Activated naive CD4-positive, alpha-beta T cell treated with anti-CD3 and anti-CD28 coated beads, Interleukin-2, amount 10 ng/mL, durations not matched to agents 7 days and 5 days (primary cell): ENCODE data around the gene TMPRSS13.

Experiments
- CTCF ChIA-PET: fragments of 350-600 bp; sonication (Branson Sonifier 250); formaldehyde crosslinking; loops from one replicate; lab custom pipeline; 2021; ENCODE audit warnings: antibody characterized with exemption; lab: Charles Lee
- DNase-seq: peaks from one replicate; pipeline ENCODE4 v3.0.0-alpha.2; 2020
- H3K27ac Mint-ChIP-seq: one replicate; pipeline ENCODE4 v1.8.0; 2021; ENCODE audit warnings: mild to moderate bottlenecking, moderate library complexity, mixed read lengths
- H3K27me3 Mint-ChIP-seq: one replicate; pipeline ENCODE4 v1.8.0; 2021; ENCODE audit warnings: mild to moderate bottlenecking, mixed read lengths
- H3K36me3 Mint-ChIP-seq: one replicate; pipeline ENCODE4 v1.8.0; 2021; ENCODE audit warnings: mixed read lengths
- H3K4me1 Mint-ChIP-seq: one replicate; pipeline ENCODE4 v1.8.0; 2021; ENCODE audit warnings: mixed read lengths
- H3K4me3 Mint-ChIP-seq: one replicate; pipeline ENCODE4 v1.8.0; 2021; ENCODE audit warnings: mild to moderate bottlenecking, moderate library complexity, mixed read lengths
- H3K9me3 Mint-ChIP-seq: one replicate; pipeline ENCODE4 v1.8.0; 2021; ENCODE audit warnings: mixed read lengths

Gene TMPRSS13

GRCh38 chr11:117879516-117880480 lies 49.4 kb downstream of the TMPRSS13 start:
- Mint-ChIP-seq H3K27me3 (peaks cover 92% of the 10 kb centered on the region), H3K4me1 (peaks cover 18% of the 10 kb centered on the region), H3K36me3 (no peaks in the 10 kb centered on the region), H3K27ac (no peak overlapping the region), H3K9me3 (no peaks in the 10 kb centered on the region), H3K4me3 (no peak overlapping the region)
- CTCF ChIA-PET = interaction anchor here (0.7 kb wide), 1 partner anchor 106 kb away, joined by 3 read pairs; no protein-coding TSS in a partner anchor
- no peak for DNase-seq

- no peak overlapping the region for H3K4me3 Mint-ChIP-seq
- H3K9me3 Mint-ChIP-seq = no peaks in the 10 kb centered on the region
- peaks cover 23% of the 10 kb centered on the region for H3K4me1 Mint-ChIP-seq
- H3K27ac Mint-ChIP-seq = no peak overlapping the region
- no peaks in the 10 kb centered on the region for H3K36me3 Mint-ChIP-seq
- no peak for DNase-seq
- CTCF ChIA-PET = no interaction called here
- H3K27me3 Mint-ChIP-seq = peaks cover 92% of the 10 kb centered on the region
Measured at GRCh38 chr11:117878939-117879475, 50.2 kb downstream of the TMPRSS13 start.

- CTCF ChIA-PET = no interaction called here
- Mint-ChIP-seq H3K36me3 (no peaks in the 10 kb centered on the region), H3K4me1 (peaks cover 28% of the 10 kb centered on the region), H3K9me3 (no peaks in the 10 kb centered on the region), H3K27ac (no peak overlapping the region), H3K27me3 (peaks cover 92% of the 10 kb centered on the region), H3K4me3 (no peak overlapping the region)
- DNase-seq = no peak
Measured at GRCh38 chr11:117878314-117878938, 50.8 kb downstream of the TMPRSS13 start.

DNA sequence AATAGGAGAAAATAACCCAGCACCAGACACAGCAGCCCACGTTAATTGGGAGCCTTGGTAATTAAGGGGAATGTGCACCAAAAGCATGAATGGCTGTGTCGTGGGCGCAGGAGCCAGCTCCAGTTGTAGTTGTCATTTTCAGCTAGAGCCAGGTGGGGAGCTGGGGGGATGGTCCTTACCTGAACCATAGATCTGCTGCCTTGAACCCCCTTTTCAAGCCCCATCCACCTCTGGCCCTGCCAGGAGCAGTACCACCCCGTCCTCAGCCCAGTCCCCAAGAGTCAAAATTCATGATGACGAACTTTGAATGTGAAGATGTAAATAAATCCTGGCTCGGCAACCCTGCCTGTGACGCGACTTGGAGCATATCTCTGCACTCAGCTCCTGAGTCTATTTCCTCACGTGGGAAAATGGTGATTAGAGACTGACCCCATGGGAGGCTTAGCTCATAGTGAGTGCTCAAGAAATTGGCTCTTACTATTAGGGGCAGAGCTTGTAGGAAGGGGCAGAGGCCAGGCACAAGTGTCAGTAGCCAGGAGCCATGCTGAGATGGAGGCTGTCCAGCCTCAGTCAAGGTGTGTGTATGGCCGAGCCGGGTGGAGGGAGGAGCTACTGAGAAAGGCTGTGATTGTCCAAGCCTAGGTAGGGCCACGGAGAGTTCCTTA lies 52.0 kb downstream of the TMPRSS13 start:
- Mint-ChIP-seq H3K27me3 (peaks cover 99% of the 10 kb centered on the region), H3K4me3 (no peak overlapping the region), H3K36me3 (no peaks in the 10 kb centered on the region), H3K4me1 (peaks cover 34% of the 10 kb centered on the region), H3K9me3 (no peaks in the 10 kb centered on the region), H3K27ac (no peak overlapping the region)
- CTCF ChIA-PET = interaction anchor here (1.5 kb wide), 2 partner anchors 54 to 70 kb away, joined by 3 to 4 read pairs; no protein-coding TSS in a partner anchor
- no peak for DNase-seq

DNA sequence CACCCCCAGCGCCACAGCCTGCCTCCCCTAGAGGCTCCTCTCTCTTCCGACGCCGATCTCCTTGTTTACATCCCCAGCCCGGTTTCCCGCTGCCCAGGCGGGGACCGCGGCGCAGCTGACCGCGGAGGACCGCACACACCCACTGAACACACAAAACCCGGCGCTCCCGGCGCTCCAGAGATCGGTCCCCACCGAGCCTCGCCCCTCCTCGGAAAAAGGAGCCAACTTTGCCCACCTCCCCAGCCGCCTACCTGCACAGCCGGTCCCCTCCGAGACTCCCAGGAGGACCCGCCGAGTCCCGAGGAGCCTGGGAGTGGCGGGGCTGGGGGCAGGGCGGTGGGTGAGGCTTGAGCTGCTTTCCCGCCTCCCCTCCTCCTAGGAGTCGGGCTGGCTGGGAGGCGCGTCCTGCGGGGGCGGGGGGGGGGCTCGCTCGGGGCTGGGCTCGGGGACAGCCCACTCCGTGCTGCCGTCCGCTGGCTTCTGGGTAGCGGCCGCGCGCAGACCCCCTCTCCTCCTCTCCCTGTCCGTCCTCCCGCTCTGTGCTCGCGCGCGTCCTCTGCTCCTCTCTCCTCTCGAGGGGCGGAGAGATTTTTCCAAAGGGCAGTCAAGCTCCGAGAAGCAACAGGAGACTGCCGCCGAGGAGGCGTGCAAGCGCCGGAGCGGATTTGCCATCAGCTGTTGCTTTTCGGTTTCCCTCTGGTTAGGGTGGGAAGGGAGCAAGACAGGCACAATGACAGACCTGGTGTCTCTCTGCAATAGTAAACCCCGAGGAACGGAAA lies 52.7 kb downstream of the TMPRSS13 start, which contains the start of gene FXYD6:
Gene FXYD6, minus strand, starts transcription at position 318 of the 779 bp plus-strand sequence. CDS start 33,882 bp downstream, outside the sequence.
- Mint-ChIP-seq H3K9me3 (no peaks in the 10 kb centered on the region), H3K27me3 (peaks cover 98% of the 10 kb centered on the region), H3K4me3 (peak within 1 kb of the TSS; percentile 51), H3K36me3 (no peaks in the 10 kb centered on the region), H3K4me1 (peaks cover 34% of the 10 kb centered on the region), H3K27ac (no peak within 1 kb of the TSS)
- CTCF ChIA-PET = interaction anchor here (0.9 to 1.5 kb wide), 3 partner anchors 53 to 177 kb away, joined by 3 to 4 read pairs (median 3); no protein-coding TSS in a partner anchor
- DNase-seq = no peak

DNA sequence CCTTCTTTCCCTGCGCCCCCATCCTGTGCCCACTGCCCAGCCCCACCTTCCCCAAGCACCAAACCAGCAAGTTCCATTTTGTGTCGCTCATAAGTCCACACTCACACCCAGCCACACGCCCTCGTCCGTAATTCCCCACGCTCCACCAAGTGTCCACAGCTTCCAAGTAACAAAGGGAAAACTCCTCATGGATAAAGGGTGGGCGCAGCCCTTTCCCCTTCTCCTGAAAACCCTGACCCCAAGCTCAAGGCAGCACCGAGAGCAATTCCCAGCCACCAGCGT lies 53.2 kb downstream of the TMPRSS13 start:
- Mint-ChIP-seq H3K27ac (no peak overlapping the region), H3K27me3 (peaks cover 93% of the 10 kb centered on the region), H3K4me3 (peak overlapping the region; percentile 51), H3K4me1 (peaks cover 34% of the 10 kb centered on the region), H3K36me3 (no peaks in the 10 kb centered on the region), H3K9me3 (no peaks in the 10 kb centered on the region)
- CTCF ChIA-PET = interaction anchor here (0.7 to 1.5 kb wide), 3 partner anchors 71 to 215 kb away, joined by 3 to 4 read pairs (median 3); no protein-coding TSS in a partner anchor
- DNase-seq = no peak

DNA sequence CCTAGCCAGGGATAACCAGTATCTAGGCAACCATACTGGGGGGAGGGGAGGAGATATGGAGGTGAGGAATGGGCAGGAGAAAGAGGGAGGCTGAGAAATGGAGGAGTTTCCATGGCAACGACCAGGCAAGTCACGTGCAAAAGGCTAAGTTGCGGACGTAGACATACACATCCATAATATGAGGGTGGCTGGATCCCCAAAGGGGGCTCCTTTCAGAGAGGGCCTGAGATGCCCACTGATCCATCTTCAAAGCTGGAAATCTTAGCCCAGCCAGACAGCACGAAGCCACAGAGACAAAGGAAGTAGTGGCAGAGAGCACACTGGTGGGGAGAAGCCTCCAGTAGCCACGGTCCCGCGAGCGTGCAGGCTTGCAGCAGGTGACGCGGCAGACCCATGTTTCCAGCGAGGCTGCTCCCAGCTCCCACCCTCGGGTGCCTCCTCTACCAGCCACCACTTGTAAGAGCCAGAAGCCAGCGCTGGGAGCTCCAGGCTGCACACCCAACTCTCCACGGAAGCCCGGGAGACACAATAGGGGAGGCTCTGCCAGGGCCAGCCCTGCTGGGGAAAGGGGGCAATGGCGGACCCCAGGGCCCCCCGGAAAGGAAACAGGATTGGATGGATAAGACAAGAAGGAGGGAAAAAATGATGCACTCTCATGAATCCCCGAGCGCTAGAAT lies 53.7 kb downstream of the TMPRSS13 start:
- no peaks in the 10 kb centered on the region for H3K36me3 Mint-ChIP-seq
- H3K9me3 Mint-ChIP-seq = no peaks in the 10 kb centered on the region
- peaks cover 34% of the 10 kb centered on the region for H3K4me1 Mint-ChIP-seq
- peak; percentile 48 for DNase-seq
- peaks cover 89% of the 10 kb centered on the region for H3K27me3 Mint-ChIP-seq
- CTCF ChIA-PET = interaction anchor here (0.7 to 0.9 kb wide), 2 partner anchors 178 to 215 kb away, joined by 3 read pairs; no protein-coding TSS in a partner anchor
- no peak overlapping the region for H3K27ac Mint-ChIP-seq
- peak overlapping the region; percentile 51 for H3K4me3 Mint-ChIP-seq

- no peak for DNase-seq
- Mint-ChIP-seq H3K36me3 (no peaks in the 10 kb centered on the region), H3K4me1 (peaks cover 34% of the 10 kb centered on the region), H3K4me3 (no peak overlapping the region), H3K27me3 (peaks cover 85% of the 10 kb centered on the region), H3K27ac (no peak overlapping the region), H3K9me3 (no peaks in the 10 kb centered on the region)
- CTCF ChIA-PET = no interaction called here
Measured at GRCh38 chr11:117874910-117875381, 54.3 kb downstream of the TMPRSS13 start.

DNA sequence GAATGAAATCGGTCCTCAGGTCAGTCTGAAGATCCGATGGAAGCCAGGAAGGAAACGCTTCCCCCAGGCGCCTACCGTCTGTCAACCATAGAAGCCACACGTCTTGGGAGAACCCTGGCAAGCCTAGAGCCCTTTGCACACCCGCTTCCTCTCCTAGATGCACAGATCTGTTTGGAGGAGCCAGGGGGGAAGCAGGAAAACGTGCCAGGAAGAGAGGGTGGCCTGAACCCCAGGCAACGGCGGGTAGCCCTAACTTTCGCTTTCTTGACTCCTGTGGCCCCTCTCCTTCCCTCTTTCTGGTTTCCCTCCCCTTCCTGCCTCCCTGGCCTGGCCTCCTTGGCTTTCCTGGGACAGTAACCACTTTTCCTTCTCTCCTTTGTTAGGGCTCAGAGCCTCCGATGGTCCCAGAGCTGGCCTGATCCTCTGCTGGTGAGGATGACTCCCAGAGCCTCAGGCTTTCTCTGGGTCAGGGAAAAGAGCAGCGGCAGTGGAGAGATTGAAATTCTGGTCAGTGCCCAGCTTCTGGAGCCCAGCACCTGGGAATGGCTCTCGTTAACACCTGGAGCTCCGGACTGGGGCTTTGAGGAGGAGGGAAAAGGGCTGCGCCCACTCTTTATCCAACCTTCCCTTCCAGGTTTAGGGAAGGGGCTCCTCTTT lies 54.8 kb downstream of the TMPRSS13 start:
- no peaks in the 10 kb centered on the region for H3K9me3 Mint-ChIP-seq
- no peak for DNase-seq
- no peaks in the 10 kb centered on the region for H3K36me3 Mint-ChIP-seq
- peaks cover 34% of the 10 kb centered on the region for H3K4me1 Mint-ChIP-seq
- CTCF ChIA-PET = no interaction called here
- no peak overlapping the region for H3K27ac Mint-ChIP-seq
- peaks cover 85% of the 10 kb centered on the region for H3K27me3 Mint-ChIP-seq
- H3K4me3 Mint-ChIP-seq = no peak overlapping the region

GRCh38 chr11:117873828-117874125 lies 55.4 kb downstream of the TMPRSS13 start:
- Mint-ChIP-seq H3K27me3 (peaks cover 82% of the 10 kb centered on the region), H3K27ac (no peak overlapping the region), H3K36me3 (no peaks in the 10 kb centered on the region), H3K4me3 (no peak overlapping the region), H3K4me1 (peaks cover 34% of the 10 kb centered on the region), H3K9me3 (no peaks in the 10 kb centered on the region)
- CTCF ChIA-PET = interaction anchor here (1.2 kb wide), 1 partner anchor 31 kb away, joined by 3 read pairs; no protein-coding TSS in a partner anchor
- DNase-seq = no peak

GRCh38 chr11:117872975-117873827 lies 56.0 kb downstream of the TMPRSS13 start:
- peaks cover 79% of the 10 kb centered on the region for H3K27me3 Mint-ChIP-seq
- no peaks in the 10 kb centered on the region for H3K36me3 Mint-ChIP-seq

More at GRCh38 chr11:117872975-117873827, 56.0 kb downstream of the TMPRSS13 start:
- no peak overlapping the region for H3K4me3 Mint-ChIP-seq
- CTCF ChIA-PET = interaction anchor here (1.2 kb wide), 1 partner anchor 31 kb away, joined by 3 read pairs; no protein-coding TSS in a partner anchor
- no peak overlapping the region for H3K27ac Mint-ChIP-seq
- DNase-seq = peak; percentile 35
- peaks cover 34% of the 10 kb centered on the region for H3K4me1 Mint-ChIP-seq
- H3K9me3 Mint-ChIP-seq = no peaks in the 10 kb centered on the region
